GM19238 (cell line): Measurements from ENCODE around the gene TERB2.
A peak's percentile ranks its signal among the peaks of the same experiment; 100 is the strongest.
"Not testable (repeated sequence)": the region's sequence is repeated elsewhere in the genome, so short reads cannot be mapped to it uniquely, and the experiment has no call there.

Experiments used
- DNase-seq: peaks from one replicate; pipeline ENCODE4 v3.0.0; 2011; ENCODE audit warnings: low spot score; ENCODE audit not compliant: insufficient read length

TERB2 gene

GRCh38 chr15:45001180-45001579 is 44.7 kb downstream of the TERB2 start:
- not testable (repeated sequence) for DNase-seq

DNA sequence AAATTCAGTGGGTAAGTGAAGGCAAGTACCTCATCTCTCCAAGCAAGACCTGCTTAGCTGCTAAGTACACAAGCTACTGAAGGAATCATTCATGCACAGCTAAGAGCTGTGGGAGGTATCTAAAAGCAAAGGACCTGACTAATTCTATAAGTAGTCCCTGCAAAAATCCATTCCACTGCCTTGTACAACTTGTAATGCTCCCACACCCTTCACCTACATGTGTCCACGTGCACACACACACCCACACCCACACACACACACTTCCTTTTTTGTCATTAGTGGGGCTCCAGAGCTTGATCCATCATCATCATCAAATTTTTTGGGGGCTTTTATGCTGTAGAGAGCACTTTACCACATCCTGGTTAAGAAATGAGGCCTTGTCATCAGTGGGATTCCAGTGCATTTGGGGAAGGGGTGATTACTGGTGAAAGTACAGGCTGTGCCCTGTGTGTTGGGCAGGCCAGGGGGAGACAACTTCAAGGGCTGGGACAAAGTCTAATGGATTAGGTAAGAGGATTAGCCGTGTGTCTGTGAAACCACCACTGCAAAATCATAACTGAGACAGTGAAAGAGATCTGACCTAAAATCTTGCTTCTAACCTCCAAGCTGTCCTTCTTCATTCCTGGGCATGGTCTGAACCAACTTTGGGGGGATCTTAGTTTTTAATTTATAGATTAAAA is 47.4 kb downstream of the TERB2 start:
- not testable (repeated sequence) for DNase-seq

GRCh38 chr15:45004590-45005175 is 48.2 kb downstream of the TERB2 start:
- DNase-seq: not testable (repeated sequence)

DNA sequence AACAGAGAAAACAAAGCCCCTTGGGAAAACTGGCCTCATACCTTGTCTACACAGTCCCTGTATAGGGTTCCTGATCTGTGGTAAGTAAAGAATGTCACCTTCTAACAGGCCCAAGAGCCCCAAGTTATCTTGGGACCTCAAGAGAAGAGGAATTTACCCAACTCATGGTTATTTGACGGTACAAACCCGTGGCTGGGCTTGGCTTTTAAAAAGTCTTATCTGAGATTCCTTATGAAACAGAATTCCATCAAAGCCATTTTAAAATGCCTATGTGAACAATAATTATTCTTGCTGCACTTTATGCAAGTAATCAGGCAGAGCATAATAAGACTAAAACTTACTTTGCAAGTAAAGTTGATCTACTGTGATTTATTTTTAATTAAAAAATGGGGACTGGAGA is 52.6 kb downstream of the TERB2 start:
- no peak for DNase-seq

- not testable (repeated sequence) for DNase-seq
Observed at GRCh38 chr15:45015114-45015513, 58.6 kb downstream of the TERB2 start.

GRCh38 chr15:45020222-45020900 is 63.9 kb downstream of the TERB2 start:
- DNase-seq: not testable (repeated sequence)

- not testable (repeated sequence) for DNase-seq
Observed at GRCh38 chr15:45020901-45021259, 64.4 kb downstream of the TERB2 start.

- DNase-seq: no peak
Observed at GRCh38 chr15:45021348-45021747, 64.9 kb downstream of the TERB2 start.

- DNase-seq: peak; percentile 93
Observed at GRCh38 chr15:45022871-45023658, 66.6 kb downstream of the TERB2 start, which contains the start of gene SORD. TSS of gene SORD (plus strand) at chr15:45023195. CDS start at chr15:45023284, 89 bp downstream.

GRCh38 chr15:45023659-45024225 is 67.3 kb downstream of the TERB2 start:
- DNase-seq: no peak

- not testable (repeated sequence) for DNase-seq
Observed at GRCh38 chr15:45024649-45025048, 68.2 kb downstream of the TERB2 start.

GRCh38 chr15:45025627-45026026 is 69.1 kb downstream of the TERB2 start:
- DNase-seq: not testable (repeated sequence)

DNA sequence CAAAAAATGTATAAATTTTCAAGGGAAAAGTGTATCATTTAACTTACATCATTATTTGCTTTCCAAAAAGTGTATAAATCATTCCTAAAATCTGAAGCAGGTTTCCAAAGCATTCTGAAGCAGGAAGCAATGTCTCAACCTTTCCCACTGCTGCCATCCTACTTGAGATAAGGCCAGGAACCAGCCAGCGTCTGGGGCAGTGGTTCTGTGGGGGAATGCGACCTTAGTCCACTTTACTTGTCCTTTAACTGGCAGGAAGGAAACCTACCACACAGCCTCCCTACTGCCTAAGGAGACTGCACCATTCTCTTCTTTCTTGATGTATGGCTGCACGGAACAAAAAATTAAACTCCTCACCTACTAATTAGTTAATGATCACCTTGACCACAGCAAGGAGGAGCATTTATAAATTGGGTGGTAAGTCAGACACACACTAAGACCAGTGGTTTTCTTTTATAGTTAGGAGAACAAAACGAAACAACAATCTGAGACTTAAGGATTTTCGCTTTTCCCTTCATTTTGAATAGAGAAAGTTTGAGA is 70.2 kb downstream of the TERB2 start:
- no peak for DNase-seq

DNA sequence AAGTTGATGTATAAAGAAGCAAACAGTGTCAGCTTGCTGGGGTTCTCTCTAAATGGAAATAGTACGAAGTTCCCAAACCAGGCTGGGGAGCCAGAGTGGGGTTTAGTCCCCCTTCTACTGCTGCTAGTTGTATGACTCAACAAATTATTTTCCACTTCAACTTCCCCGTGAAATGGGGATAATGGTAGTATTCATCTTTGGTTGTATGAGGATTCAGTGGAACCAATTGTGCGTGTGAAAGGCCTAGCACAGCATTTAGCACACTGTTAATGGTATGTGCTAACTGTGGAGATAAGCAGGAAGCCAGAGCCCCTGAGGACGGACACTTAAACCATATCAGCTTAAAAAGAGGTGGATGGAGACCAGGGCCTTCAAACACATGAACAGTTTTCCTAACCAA is 70.7 kb downstream of the TERB2 start:
- DNase-seq: no peak
